ENCODE data around the gene PDE4C. TPM values are rescaled to one million over a fixed set of nuclear protein-coding genes. Genes with fewer than 3 reads are reported as not detected.

The PDE4C gene
- total and polyA plus RNA-seq, 10 donors, result 0.07 to 7.6 (median 1.8) TPM

GRCh38 chr19:18264137-18264854, 38.1 kb upstream of the PDE4C start:
- Histone ChIP-seq H3K36me3 (peaks cover 0 to 72% (median 38%) of the 10 kb centered on the region in 6 donors), H3K27ac (peak overlapping the region in 1 of 8 donors; percentile 11), H3K4me3 (no peak overlapping the region), H3K4me1 (peaks cover 0 to 16% (median 6%) of the 10 kb centered on the region in 6 donors), H3K9me3 (no peaks in the 10 kb centered on the region), H3K27me3 (replicated peaks in 1 of 7) (no peaks in the 10 kb centered on the region)
- 63 to 86% (median 81%) methylated on average over 15 to 23 of the region's 23 CpGs for WGBS, 5 donors
- TF ChIP-seq POLR2AphosphoS5 (IDR thresholded peaks at IDR 0.05), result peak in 2 of 3 donors; percentile 30 to 55
- no peak for TF ChIP-seq POLR2A (IDR thresholded peaks at IDR 0.05)
- DNase-seq, result no peak
- intact Hi-C loops (cut with DNase I; ENCODE audit: low total_unique reads), result no loop called here

DNA sequence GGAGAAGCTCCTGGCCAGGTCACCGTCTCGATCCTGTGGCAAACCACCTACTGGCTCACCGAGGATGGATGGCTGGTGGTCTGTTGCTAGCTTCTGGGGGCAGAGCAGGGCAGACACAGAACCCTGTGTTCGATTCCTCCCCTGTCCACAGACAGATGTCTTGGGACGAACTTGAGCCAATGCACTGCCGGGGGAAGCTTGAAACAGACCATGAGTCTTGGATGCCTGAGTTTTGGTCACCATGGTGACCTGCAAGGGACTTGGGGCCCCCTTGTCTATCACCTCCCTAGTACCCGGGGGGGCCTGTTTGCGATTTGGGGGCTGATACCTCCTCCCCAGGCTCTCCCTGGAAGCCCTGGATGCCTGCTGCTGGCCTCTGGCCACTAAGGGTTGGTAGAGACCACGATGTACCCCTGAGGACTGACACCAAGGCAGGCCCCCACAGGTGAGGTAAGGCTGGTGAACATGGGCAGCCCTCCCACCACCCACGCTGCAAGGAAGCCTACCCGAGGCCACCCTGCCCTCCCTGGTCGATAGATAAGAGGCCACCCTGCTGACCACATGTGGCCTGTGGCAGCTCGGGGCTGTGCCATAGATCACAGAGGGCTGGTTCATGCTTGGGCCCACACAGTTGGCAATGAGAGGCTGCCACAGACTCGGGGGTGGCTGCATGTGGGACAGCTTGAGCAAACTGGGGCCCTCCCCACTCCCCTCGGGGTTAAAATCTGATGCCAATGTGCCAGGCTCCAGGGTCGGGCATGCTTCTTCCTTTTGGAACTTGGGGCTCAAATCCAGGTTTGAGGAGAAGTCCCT, 37.3 kb upstream of the PDE4C start:
- Histone ChIP-seq H3K27me3 (replicated peaks in 1 of 7) (no peaks in the 10 kb centered on the region), H3K4me3 (no peak overlapping the region), H3K36me3 (peaks cover 0 to 65% (median 37%) of the 10 kb centered on the region in 6 donors), H3K27ac (no peak overlapping the region), H3K9me3 (no peaks in the 10 kb centered on the region), H3K4me1 (peaks cover 0 to 16% (median 6%) of the 10 kb centered on the region in 6 donors)
- no peak for DNase-seq
- intact Hi-C loops (cut with DNase I; ENCODE audit: low total_unique reads), result no loop called here
- TF ChIP-seq, protein P1, sequence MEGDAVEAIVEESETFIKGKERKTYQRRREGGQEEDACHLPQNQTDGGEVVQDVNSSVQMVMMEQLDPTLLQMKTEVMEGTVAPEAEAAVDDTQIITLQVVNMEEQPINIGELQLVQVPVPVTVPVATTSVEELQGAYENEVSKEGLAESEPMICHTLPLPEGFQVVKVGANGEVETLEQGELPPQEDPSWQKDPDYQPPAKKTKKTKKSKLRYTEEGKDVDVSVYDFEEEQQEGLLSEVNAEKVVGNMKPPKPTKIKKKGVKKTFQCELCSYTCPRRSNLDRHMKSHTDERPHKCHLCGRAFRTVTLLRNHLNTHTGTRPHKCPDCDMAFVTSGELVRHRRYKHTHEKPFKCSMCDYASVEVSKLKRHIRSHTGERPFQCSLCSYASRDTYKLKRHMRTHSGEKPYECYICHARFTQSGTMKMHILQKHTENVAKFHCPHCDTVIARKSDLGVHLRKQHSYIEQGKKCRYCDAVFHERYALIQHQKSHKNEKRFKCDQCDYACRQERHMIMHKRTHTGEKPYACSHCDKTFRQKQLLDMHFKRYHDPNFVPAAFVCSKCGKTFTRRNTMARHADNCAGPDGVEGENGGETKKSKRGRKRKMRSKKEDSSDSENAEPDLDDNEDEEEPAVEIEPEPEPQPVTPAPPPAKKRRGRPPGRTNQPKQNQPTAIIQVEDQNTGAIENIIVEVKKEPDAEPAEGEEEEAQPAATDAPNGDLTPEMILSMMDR (IDR thresholded peaks at IDR 0.05 in 8 of 11, conservative IDR thresholded peaks at IDR 0.05 in 3 of 11), result no peak
- TF ChIP-seq POLR2AphosphoS5 (IDR thresholded peaks at IDR 0.05) (peak in 1 of 3 donors; percentile 1), POLR2A (IDR thresholded peaks at IDR 0.05) (no peak)
- 80 to 91% (median 87%) methylated on average over 11 to 16 of the region's 16 CpGs for WGBS, 5 donors

GRCh38 chr19:18262917-18263316, 36.7 kb upstream of the PDE4C start:
- intact Hi-C loops (cut with DNase I; ENCODE audit: low total_unique reads), result no loop called here
- H3K27me3 ChIP-seq (replicated peaks in 1 of 7), result no peaks in the 10 kb centered on the region
- TF ChIP-seq POLR2A (IDR thresholded peaks at IDR 0.05), result no peak
- no peak for TF ChIP-seq POLR2AphosphoS5 (IDR thresholded peaks at IDR 0.05)
- TF ChIP-seq, protein P1 (IDR thresholded peaks at IDR 0.05 in 8 of 11, conservative IDR thresholded peaks at IDR 0.05 in 3 of 11), result no peak
- H3K4me3 ChIP-seq, result no peak overlapping the region
- no peak for DNase-seq
- WGBS, 5 donors, result 73 to 99% (median 95%) methylated on average over 6 to 10 of the region's 10 CpGs
- peaks cover 0 to 16% (median 6%) of the 10 kb centered on the region in 6 donors for H3K4me1 ChIP-seq
- peaks cover 0 to 65% (median 36%) of the 10 kb centered on the region in 6 donors for H3K36me3 ChIP-seq
- no peaks in the 10 kb centered on the region for H3K9me3 ChIP-seq
- H3K27ac ChIP-seq, result no peak overlapping the region

DNA sequence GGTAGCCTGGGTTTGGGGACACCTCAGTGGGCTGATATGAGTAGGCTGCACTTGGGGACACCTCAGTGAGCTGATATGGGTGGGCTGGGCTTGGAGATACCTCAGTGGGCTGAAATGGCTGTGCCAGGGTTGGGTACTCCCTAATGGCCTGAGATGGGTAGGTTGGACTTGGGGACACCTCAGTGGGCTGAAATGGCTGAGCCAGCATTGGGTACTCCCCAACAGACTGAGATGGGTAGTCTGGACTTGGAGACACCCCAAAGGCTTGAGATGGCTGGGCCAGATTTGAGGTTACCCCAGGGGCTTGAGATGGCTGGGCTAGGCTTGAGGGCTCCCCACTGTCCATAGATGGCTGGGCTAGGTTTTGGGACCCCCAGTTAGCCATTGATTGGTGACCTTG, 35.9 kb upstream of the PDE4C start:
- Histone ChIP-seq H3K27ac (no peak overlapping the region), H3K9me3 (no peaks in the 10 kb centered on the region), H3K4me3 (no peak overlapping the region), H3K27me3 (replicated peaks in 1 of 7) (no peaks in the 10 kb centered on the region), H3K36me3 (peaks cover 0 to 65% (median 32%) of the 10 kb centered on the region in 6 donors), H3K4me1 (peaks cover 0 to 16% (median 6%) of the 10 kb centered on the region in 6 donors)
- intact Hi-C loops (cut with DNase I; ENCODE audit: low total_unique reads), result no loop called here
- TF ChIP-seq, protein P1 (IDR thresholded peaks at IDR 0.05 in 8 of 11, conservative IDR thresholded peaks at IDR 0.05 in 3 of 11), result no peak
- no peak for TF ChIP-seq POLR2A (IDR thresholded peaks at IDR 0.05)
- TF ChIP-seq POLR2AphosphoS5 (IDR thresholded peaks at IDR 0.05), result no peak
- DNase-seq, result no peak
